ENCODE results near the gene OSBPL10.
A peak's percentile ranks its signal among the peaks of the same experiment; 100 is the strongest.
"Not testable (repeated sequence)": the region's sequence is repeated elsewhere in the genome, so short reads cannot be mapped to it uniquely, and the experiment has no call there.

OSBPL10 gene

DNA sequence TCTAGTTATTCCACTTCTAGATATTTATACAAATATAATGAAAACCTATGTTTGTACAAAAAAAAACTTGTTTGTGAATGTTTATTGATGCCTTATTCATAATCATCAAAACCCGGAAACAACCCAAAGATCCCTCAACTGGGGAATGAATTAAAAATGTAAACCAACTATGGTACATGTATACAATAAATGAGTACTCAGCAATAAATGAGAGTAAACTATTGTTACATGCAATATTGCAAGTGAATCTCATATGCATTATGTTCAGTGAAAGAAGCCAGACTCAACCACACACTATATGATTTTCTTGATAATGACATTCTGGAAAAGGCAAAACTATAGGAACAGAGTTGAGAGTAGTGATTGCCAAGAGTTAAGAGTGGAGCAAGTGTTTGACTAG lies 12.8 kb upstream of the OSBPL10 start:
- DNase-seq (ENCODE audit: low read depth): no peak

DNA sequence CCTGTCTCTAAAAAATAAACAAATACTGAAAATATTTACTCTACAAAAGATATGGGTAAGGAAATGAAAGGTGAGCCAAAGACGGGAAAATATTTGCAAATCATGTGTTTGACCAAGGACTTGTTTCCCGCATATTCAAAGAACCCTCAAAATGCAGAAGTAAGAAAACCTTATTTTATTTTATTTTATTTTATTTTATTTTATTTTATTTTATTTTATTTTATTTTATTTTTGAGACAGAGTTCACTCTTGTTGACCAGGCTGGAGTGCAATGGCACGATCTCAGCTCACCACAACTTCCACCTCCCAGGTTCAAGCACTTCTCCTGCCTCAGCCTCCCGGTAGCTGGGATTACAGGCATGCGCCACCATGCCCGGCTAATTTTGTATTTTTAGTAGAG lies 11.9 kb upstream of the OSBPL10 start:
- DNase-seq (ENCODE audit: low read depth): not testable (repeated sequence)

DNA sequence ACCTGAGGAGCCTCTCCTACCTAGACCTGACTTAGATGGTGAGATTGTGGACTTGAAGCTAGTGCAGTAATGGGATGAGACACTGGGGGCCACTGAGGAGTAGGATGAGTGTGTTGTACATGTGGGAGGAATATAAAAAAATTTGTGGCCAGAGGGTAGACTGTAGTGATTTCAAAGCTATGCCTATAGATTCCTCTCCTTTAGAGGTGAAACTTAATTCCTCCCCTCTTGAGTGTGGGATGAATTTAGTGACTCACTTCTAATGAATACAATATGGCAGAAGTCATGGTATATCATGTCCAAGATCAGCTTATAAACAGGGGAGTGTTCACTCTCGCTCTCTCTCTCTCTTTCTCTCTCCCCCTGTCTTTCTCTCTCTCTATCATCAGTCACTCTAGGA lies 7.2 kb upstream of the OSBPL10 start:
- no peak for DNase-seq (ENCODE audit: low read depth)

DNA sequence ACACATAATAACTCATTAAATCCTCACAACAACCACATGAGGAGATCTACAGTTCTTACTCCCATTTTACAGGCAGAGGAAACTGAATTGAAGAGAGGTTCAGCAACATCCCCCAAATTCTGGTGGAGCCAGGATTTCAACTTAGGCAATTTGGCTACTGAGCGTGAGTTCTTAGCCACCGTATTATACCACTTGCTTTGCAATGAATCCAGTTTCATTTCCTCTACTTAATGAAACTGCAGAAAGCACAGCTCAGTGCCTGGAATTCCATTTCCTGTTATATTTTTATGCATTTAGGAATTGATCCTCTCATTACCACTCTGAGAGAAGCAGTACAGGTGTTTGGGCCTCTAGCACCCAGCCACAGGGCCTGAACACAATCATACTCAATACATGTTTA lies 4.8 kb upstream of the OSBPL10 start:
- no peak for DNase-seq (ENCODE audit: low read depth)

DNA sequence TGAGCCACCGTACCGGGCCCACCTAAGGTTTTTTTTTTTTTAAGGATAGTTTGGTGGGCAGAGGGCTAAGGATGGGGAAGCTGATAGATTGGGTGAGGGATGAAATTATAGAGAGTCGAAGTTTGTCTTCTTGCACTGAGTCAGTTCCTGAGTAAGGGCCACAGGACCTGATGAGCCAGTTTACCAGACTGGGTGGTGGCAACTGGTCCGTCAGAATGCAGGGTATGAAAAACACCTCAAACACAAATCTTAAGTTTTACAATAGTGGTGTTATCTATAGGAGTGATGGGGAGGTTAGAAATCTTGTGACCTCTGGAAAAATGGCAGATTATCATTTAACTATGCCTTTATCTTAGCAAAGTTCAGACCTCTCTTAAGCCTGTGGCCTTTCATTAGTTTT lies 3.3 kb upstream of the OSBPL10 start:
- DNase-seq (ENCODE audit: low read depth): no peak

DNA sequence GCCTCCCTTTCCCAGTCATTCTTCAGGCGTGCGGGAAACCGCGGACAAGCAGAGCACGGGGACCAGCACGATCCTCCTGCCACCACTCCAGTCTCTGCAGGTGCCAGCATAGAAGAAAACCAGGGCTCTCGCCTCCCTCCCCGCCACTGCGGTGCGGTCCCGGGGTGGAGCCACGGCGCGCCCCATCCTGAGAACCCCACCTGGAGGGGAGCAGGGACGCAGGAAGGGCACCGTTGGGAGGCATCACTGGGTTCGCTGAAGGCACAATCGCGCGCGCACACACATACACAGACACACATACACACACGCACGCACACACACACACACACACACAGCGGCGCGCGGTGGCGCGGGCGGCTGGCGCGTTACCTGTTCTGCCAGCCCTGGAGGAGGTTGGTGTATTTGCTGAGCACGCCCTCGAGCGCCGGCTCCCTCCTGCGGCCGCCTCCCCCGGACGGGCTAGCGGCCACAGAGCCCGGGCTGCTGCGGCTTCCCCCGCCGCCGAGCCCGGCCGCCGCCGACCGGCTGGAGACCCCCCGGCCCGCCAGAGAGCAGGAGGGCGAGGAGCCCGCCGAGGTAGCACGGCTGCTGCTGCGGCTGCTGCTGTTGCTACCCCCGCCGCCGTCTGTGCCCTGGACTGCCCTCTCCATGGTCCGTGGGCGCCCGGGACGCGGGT lies 394 bp downstream of the OSBPL10 start:
- DNase-seq (ENCODE audit: low read depth): peak; percentile 22

DNA sequence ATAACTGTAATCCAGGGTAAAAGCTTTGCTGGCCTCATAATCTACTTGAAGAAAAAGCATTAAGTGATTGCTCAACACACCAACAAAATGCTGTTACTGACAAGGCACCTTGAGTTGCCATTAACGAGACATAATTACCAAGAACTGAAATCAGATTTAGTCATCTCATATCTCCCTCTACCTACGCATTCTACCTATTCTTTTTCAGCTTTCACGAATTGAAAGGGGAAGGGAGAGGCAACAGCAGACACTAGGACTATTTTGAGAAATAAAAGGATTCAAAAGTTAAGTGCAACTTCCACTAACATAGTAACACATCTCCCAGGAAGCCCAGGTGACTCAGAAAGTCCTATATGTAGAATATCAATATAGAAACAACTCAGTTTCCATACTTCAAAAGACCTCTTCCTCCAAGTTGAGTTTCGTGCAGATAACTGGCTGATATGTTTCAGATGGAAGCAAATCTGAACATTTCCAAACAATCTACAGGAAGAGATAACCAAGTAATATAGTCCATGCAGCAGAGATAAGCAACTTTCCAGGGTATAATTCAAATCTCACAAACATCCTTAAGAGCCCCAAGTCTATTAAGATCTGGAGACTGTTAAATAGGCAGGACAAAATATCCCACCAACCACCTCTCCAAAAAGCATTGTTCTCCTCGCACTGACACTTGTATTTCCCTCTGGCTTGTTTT lies 1.9 kb downstream of the OSBPL10 start:
- DNase-seq (ENCODE audit: low read depth): no peak

DNA sequence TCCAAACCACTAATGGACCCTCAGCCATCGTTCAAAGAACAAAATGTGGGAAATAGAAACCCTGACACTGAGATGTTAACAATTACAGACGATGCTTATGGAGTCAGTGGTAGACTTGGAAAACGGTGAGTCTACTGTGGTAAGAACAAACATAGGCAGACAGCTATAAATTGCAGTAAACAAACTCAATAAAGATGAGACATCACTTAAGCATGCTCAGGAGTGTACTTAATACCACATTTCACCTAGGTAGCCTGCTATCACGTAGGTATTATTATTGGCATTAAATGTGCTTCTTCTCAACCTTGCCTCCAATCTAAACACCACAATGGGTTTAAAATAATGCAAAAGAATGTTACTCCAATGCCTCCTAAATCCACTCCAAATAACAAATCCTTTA lies 2.5 kb downstream of the OSBPL10 start:
- no peak for DNase-seq (ENCODE audit: low read depth)

DNA sequence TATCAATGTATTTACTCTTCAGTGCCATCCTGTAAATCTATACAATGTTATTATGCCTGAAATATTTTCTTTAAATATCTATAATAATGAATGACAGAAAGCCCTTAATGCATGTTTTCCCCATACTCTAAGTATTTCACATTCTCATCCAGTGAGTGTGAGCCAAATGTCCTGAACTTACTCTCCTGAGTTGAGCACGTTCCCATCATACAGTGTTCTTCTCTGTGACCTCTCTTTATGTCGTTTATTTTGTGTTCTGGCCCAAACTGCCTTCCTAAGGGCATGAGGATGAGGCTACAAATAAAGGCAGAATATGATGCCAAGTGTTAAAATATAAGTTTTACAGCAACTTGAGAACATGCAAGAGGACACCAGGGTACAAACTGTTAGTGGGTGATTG lies 3.3 kb downstream of the OSBPL10 start:
- DNase-seq (ENCODE audit: low read depth): no peak

DNA sequence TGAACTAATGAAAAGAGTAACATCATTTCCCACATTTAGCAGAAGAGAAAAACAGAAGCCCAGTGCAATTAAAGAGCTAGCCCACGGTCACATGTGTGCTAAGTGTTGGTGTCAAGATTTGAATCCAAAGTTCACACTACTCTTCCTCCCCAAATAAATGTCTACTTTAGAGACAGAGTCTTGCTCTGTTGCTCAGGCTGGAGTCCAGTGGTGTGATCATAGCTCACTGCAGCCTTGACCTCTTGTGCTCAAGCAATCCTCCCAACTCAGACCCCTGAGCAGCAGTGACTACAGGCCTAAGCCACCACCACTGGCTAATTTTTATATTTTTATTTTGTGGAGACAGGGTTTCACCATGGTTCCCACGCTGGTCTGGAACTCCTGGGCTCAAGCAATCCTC lies 4.8 kb downstream of the OSBPL10 start:
- DNase-seq (ENCODE audit: low read depth): no peak

DNA sequence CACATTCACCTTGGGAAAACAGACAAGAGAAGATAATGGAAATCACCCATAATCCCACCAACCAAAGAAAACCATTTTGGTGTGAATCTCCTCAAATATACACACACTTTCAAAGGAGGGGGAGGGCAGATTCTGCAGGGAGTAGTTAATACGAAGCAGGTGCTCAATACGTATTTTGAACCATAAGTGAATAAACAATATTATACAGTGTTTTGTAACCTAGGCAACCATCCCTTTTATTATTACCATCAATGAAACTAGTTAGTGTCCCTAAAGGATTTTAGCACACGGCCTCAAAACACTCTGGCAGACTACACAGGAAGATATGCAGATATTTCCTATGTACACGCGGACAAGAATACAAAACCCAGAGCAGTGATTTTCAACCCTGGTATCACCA lies 6.1 kb downstream of the OSBPL10 start:
- no peak for DNase-seq (ENCODE audit: low read depth)

DNA sequence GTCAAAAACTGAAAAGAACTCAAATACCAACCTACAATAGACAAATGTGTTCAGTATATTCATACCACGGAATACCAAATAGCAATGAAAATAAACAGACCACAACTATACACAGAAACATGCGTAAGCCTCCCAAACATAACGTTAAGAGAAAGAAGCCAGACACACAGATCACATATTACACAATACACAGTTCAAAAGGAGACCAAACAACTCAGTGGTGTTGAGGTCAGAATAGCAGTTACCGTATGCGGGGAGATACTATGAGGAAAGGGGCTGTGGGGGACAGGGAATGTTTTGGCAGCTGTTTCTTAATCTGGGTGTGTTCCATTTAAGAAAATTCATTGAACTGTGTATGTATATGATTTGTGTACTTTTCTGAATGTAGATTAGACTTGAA lies 6.6 kb downstream of the OSBPL10 start:
- DNase-seq (ENCODE audit: low read depth): no peak

DNA sequence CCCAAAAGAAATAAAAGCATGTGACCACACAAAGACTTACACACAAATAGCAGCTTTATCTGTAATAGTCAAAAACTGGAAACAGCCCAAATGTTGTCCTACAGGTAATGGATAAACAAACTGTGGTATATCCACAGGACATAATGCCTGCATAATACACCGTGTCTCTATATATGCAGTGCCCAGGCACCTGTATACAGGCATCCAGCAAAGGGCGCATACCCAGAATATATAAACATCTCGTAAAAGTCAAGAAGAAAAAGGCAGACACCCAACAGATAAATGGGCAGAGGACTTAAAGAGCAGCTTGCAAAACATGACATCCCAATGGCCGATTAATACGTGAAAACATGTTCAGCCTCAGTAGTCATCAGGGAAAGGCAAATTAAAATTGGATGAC lies 7.2 kb downstream of the OSBPL10 start:
- DNase-seq (ENCODE audit: low read depth): no peak

DNA sequence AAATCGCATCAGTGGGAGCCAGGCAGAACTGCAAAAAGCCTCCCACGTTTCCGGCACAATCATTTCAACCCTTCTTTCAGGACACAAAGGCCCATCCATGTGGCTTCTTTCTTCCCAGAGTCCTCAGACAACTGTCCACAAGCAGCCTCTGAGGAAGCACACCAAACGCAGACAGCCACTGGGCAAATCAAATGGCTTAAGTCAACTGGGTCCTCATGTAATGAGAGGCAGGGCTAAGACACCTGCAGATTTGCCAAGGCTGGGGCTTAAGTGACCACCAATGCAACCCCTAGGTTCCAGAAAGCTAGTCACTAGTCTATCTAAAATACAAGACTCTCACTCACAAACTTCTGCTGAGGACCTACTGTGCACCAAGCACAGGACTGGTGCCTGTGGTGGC lies 8.0 kb downstream of the OSBPL10 start:
- DNase-seq (ENCODE audit: low read depth): no peak

DNA sequence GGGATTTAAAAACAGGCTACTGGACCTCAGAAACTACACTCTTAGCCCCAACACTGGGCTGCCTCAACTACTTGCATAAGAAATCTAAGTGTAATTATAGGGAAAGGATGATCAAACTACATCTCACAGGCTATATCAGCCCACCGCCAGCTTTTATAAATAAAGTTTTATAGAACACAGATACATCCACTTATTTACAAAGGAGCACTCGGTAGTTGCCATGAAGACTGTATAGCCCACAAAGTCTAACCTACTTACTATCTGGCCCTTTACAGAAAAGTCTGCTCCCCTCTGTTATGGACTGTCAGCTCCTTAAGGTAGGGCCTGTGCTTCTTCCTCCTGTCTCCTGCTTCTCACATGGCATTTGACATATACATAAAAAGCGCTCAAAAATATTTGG lies 9.5 kb downstream of the OSBPL10 start:
- DNase-seq (ENCODE audit: low read depth): no peak

DNA sequence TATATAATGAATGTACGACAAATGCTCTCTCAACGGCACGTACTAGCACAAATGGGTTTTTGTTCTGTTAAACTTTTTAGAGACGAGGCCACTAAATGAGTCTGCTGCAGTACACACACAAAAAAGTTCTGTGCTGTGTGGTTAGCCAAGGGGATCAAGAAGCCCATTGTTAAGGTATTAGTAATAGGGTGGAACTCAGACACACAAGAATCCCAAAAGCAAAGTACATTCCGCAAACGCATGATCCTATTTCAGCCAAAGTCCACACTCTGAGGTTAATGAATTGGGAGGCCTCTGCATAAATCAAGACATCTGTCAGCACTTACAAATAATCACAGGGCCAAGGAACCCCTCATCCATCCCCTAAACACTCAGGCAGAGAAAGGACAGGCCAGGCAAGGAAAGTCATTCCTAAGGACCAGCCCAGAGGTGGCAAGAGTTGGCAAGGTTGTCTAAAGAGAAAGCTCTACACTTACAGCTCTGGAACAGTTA lies 12.1 kb downstream of the OSBPL10 start:
- DNase-seq (ENCODE audit: low read depth): no peak

DNA sequence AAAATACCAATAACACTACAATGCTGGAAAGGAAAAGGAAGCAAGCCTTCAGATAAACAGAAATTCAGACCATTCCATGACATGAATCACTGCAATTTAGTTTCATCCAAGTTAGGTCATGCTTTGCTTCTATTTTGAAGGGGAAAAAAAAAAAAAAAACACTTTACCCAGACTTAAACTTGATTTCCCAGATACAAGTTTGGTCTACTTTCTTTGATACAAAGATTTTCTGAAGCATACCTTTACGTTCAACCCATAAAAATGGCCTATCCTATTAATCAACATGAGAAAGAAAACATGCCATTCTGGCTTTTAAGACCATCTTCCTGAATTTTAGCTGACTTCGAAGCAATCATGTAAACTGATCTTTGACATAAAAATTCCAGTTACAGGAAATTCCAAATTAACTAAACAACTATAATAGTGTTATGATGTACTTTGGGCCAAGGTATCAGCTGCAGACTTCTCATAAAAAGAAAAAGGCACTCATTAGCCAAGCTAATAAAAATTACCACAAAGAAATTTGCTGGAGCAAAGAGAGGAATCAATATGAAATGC lies 12.6 kb downstream of the OSBPL10 start:
- DNase-seq (ENCODE audit: low read depth): no peak

DNA sequence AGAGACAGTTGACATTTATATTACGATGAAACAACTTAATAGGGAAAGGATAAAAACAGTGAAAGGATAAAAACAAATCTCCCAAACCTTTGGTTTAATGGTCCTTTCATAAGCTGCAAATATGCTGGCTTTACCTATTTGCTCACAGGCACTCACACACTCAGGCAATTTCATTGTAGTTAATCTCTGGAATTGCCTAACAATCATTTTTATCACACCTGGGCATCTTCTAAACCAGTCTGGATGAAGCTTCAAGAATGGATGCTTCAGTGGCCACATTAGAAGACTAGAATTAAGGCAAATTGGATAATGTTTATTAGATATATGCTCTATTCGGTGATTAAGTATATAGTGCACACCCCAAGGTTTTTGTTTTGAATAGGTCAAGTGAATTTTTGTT lies 13.5 kb downstream of the OSBPL10 start:
- no peak for DNase-seq (ENCODE audit: low read depth)

DNA sequence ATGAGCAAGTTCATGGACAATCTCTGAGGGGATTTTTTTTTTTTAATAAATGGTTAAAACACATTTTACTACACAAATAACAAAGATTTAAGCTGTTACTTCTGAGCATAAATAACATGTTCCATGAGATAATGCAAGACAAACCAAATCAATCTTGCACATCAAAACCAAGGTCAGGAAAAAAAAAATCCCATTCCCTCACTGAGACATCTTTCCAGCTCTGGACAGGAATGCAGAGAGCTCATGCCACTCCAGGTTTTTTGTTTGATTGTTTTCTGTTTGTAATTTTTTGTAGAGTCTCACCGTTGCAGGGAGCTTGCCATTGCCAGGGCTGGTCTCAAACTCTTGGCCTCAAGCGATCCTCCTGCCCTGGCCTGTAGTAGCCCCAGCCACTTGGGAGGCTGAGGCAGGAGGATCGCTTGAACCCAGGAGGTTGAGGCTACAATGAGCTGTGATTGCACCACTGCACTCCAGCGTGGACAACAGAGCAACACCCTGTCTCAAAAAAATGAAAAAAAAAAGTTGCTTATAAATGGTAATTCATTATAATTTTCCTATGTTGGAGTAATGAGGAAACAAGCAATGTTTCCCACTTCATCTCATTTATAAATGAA lies 14.0 kb downstream of the OSBPL10 start:
- no peak for DNase-seq (ENCODE audit: low read depth)

DNA sequence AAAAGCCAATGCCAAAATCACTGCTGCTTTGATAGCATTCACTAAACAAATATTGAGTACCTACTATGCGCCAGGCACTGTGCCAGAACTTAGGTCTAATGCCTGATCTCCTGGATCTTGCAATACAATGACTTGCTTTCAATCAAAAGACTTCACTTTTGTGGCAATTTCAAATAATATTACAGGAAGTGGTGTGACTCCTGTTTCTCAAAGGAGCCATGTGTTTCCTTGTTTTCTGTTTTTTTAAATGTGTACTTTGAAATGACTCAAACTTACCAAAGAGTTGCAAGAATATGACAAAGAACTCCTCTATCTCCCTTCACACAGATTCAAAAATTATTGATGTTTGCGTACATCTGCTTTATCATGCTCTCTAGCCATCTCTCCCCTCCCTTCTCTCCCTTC lies 18.3 kb downstream of the OSBPL10 start:
- DNase-seq (ENCODE audit: low read depth): no peak

DNA sequence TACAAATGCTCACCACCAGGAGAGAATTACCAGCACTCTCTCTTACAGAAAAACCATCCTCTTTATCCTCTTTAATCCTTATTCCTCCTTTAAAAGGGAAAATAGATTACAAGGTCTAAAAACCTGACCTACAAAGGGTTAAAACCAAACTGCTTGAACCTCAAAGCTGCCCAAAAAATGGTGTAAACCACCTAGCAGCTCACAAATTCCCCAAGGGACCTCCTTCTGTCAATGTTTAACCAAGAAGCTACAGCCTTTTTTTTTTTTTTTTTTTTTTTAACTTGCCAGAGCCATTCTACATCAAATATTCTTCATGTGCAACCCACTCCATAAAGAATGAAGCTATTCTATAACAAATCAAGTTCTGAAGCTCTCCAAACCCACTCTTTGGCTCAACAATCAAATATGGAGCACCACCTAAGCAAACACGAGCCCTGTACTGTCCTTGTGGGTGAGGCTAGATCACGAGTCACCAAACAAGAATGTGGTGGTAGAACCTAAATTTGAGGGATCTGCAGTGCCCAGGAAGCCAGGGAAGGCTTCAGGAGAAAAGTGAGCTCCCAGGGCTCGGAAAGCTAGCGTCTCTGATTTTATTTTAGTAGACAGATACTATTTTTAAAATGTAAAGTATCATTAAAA lies 20.1 kb downstream of the OSBPL10 start:
- DNase-seq (ENCODE audit: low read depth): no peak

DNA sequence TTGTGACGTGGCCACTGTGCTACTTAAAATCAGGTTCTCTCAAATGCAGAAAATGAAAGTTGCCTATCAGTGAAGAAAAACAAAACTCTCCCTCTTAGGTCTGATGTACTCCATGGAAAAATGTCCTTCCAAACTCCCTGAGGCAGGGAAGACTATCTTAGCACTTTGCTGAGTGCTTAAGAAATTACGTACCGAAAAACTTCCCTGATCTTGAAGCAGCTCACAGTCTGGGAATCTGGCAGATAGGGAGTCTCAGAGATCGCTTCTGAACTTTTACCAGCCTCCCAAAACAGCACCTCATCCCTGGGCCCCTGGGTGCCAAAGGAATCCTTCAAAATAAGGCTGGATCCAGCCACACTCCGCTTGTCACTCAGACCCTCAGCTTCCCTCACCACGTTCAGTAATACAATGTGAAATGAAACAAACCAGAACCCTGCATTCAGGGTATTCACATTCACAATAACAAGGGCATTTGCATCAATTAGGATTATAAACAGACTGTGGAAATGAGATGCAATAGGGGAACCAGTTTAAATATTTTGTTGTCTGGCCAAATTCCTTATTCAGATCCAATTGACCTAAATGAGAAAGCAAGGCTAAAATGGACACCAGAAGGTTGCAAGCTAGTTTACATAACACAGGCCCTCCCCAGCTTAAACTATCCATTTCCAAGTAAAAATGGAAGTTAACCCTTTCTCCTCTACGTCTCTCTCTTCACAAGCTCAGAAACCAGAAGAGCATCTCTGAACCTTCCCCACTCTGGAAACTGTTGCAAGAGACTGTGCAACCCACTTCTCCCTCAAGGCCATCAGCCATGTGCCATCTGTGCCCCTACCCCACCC lies 20.9 kb downstream of the OSBPL10 start:
- no peak for DNase-seq (ENCODE audit: low read depth)

All from activated T-cell treated with anti-CD3 and anti-CD28 coated beads for 24 hours (primary cell).